Measurements from ENCODE around the gene TPST2.

DNA sequence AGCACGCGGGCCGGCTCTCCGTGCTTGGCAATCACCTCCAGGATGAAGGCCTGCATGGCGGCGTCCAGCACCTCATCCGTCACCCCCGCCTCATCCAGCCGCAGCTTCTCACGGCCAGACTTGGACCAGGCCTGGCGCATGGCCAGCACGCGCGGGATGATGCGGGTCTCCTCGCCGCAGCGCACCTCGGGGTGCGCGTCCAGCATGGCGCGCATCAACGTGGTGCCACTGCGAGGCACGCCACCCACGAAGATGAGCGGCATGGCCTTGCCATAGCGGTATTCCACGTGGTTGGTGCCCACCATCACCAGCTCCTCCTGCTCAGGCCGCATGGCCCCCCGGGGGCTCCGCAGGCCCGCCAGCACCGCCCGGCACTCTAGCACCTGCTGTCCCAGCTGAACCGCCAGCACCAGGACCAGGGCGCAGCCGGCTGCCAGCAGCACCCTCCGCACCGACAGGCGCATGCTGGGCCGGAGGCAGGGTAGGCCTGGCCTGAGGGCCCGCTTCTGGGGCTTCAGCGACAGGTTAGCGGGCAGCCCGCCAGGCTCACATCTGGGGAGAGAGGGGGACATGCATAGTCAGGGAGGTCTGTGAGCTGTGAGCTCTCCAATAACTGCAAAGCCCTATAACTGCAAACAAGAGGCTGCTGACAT lies 48.6 kb downstream of the TPST2 start:
- TF ChIP-seq CTCF (IDR thresholded peaks at IDR 0.05) (no peak), POLR2A (IDR thresholded peaks at IDR 0.05) (no peak)

Measured in esophagus squamous epithelium (tissue), 4 donors.